AG08396 (cell line): ENCODE measurements around the gene DOK5.

ENCODE experiments used
- DNase-seq: peaks from one replicate; pipeline ENCODE4 v3.0.0; 2012; ENCODE audit warnings: low spot score, mixed read lengths

The DOK5 gene

GRCh38 chr20:54559890-54560289 lies 84.5 kb downstream of the DOK5 start:
- DNase-seq: no peak

DNA sequence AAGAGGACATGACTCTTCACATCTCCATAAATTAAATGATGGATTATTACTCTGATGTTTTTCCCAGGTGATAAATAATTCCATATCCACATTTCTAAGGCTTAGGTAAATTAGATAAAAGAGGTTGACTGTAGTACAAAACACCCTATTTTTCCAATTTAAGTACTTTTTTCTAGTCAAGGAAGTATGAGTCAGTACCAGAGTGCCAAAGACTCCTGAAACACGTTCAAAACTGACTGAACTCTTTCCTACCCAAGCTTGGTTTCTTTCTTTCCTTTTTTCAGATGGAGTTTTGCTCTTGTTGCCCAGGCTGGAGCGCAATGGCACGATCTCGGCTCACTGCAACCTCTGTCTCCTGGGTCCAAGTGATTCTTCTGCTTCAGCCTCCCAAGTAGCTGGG lies 85.0 kb downstream of the DOK5 start:
- DNase-seq: no peak

DNA sequence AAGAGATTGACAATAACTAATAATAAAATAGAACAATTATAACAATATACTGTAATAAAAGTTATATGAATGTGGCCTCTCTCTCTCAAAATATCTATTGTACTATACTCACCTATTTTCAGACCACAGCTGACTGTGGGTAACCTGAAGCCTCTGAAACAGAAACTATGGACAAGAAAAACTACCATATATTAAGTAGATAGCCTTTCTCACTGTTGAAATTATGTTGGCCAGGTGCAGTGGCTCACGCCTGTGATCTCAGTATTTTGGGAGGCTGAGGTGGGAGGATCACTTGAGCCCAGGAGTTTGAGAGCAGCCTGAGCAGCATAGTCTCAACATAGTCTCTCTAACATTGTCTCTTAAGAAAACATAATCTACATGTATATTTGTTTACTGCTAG lies 89.9 kb downstream of the DOK5 start:
- no peak for DNase-seq

GRCh38 chr20:54566031-54566688 lies 90.8 kb downstream of the DOK5 start:
- no peak for DNase-seq

DNA sequence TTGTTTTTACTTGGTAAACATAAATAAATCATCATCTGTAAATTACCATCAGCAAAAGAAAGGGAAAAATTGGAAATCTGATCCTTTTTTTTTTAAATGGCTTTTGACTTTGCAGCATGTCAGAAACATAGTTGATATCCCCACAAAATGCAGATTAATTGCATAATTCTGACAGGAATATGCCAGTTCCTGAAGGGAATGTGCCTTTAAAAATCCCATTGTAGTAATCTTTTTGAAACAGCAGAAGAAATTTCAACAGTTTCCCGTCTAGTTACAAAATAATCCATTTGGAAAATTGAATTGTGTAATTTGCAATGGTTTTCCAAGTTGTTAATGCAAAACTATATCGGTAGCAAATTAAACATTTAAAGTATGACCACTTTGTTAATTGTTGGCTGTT lies 95.2 kb downstream of the DOK5 start:
- no peak for DNase-seq

GRCh38 chr20:54572665-54573435 lies 97.5 kb downstream of the DOK5 start:
- DNase-seq: no peak

- DNase-seq: no peak
Measured at GRCh38 chr20:54573838-54574237, 98.4 kb downstream of the DOK5 start.

GRCh38 chr20:54576518-54576917 lies 101.1 kb downstream of the DOK5 start:
- DNase-seq: no peak

DNA sequence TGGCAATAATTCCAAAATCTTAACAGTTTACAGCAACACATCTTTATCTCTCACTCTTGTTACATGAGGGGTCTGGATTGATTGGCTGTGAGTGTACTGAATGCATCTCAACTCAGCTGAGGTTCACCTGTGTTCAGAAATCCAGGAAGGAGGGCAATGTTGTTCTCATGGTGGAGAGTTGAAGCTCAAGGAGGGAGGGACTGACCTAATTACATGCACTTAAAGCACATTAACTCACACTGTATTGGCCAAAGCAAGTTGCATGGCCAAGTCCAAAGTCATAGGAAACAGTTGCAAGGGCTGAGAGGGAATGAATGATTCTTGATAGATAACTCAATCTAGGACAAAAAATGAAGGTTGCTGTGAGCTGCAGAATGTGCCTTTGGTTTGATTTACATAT lies 102.2 kb downstream of the DOK5 start:
- DNase-seq: no peak

- no peak for DNase-seq
Measured at GRCh38 chr20:54585217-54585616, 109.8 kb downstream of the DOK5 start.

GRCh38 chr20:54587408-54587807 lies 112.0 kb downstream of the DOK5 start:
- no peak for DNase-seq

- DNase-seq: no peak
Measured at GRCh38 chr20:54589402-54590030, 114.1 kb downstream of the DOK5 start.

DNA sequence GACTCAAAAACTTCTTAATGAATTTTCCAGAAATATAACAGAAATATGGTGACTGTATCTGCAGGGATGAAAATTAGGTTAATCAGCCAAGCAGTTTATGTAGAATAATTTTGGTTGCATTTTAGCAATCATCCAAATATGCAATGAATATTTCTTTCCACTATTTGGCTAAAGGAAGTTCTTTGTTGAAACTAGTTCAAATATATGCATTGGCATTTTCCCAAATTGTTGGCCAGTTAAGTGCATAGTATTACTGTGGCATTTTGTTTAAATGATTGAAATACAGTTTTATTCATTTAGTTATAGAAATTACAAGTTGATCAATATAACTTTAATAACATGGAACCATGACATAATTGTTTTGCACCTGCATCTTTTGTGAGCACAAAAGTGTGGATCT lies 115.5 kb downstream of the DOK5 start:
- DNase-seq: no peak

GRCh38 chr20:54596651-54597050 lies 121.3 kb downstream of the DOK5 start:
- no peak for DNase-seq

GRCh38 chr20:54598352-54598751 lies 123.0 kb downstream of the DOK5 start:
- no peak for DNase-seq

GRCh38 chr20:54600634-54601033 lies 125.2 kb downstream of the DOK5 start:
- DNase-seq: no peak

DNA sequence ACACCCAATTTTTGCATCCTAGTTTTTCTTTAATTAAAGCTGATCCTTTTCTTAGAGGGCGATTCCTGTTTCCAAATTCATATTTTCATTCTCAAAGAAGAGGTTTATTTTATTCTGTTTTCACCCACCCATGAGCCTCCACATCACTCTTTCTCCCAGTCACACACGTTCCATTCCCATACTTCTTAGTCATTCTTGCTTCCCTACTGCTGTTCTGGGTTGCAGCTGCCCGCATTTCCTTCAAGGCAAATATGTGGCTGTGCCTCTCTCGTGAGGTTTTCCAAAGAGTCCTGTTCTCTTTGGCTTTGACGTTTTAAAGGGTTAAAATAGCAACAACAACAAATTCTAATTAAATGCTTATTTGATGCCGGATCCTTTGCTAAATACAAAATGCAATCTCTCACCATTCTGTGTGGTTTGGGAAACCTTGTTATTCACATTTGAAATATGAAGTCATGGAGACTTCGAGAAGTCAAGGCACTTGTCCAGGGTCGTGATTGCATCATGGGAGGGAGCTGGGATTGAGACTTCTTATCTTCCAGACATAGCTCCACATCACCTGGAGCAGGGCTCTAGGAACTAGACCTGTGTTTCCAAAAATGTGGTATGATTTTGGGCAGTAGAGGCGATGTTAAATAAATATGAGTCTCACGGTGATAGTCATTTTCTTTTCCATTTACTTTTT lies 126.6 kb downstream of the DOK5 start:
- no peak for DNase-seq

GRCh38 chr20:54605319-54605718 lies 129.9 kb downstream of the DOK5 start:
- no peak for DNase-seq

DNA sequence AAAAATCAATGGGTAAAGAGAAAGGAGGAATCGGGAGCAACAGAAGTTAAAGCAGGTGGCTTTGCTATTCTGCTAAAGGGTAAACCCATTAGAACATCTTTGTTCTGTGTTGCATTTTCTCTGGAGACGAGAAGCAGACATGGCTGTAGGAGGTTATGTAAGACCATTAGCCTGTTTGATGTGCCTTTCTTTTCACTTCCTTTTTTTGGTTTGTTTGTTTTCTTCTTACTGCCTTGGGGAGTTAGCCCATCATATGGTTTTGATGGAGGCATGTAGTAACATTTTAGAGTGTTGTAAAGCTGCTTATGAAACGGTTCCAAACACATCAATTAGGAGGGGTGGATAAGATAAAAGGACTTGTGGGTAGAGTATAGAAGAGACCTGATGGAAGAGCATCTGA lies 131.0 kb downstream of the DOK5 start:
- no peak for DNase-seq

GRCh38 chr20:54608039-54608745 lies 132.8 kb downstream of the DOK5 start:
- DNase-seq: no peak

GRCh38 chr20:54608943-54609342 lies 133.6 kb downstream of the DOK5 start:
- no peak for DNase-seq
